Glutamatergic neuron (in vitro differentiated cells): Measurements from ENCODE around the gene AGAP1. TPM values are rescaled to one million over a fixed set of nuclear protein-coding genes. Genes with fewer than 3 reads are reported as not detected.

Experiments
- DNase-seq: peaks from one replicate; pipeline ENCODE4 v3.0.0; 2022
- H3K27ac Mint-ChIP-seq: one replicate; pipeline ENCODE4 v1.8.0; 2020; ENCODE audit warnings: mild to moderate bottlenecking, mixed read lengths, inconsistent platforms; ENCODE audit not compliant: unreplicated experiment
- H3K27me3 Mint-ChIP-seq: one replicate; pipeline ENCODE4 v1.8.0; 2020; ENCODE audit warnings: mild to moderate bottlenecking, moderate library complexity, mixed read lengths, inconsistent platforms; ENCODE audit not compliant: unreplicated experiment
- H3K36me3 Mint-ChIP-seq: one replicate; pipeline ENCODE4 v1.8.0; 2020; ENCODE audit warnings: mild to moderate bottlenecking, mixed read lengths, inconsistent platforms; ENCODE audit not compliant: unreplicated experiment
- H3K4me1 Mint-ChIP-seq: one replicate; pipeline ENCODE4 v1.8.0; 2020; ENCODE audit warnings: mild to moderate bottlenecking, low read depth, mixed read lengths, inconsistent platforms; ENCODE audit not compliant: unreplicated experiment
- H3K4me3 Mint-ChIP-seq: one replicate; pipeline ENCODE4 v1.8.0; 2020; ENCODE audit warnings: mild to moderate bottlenecking, mixed read lengths, inconsistent platforms; ENCODE audit not compliant: unreplicated experiment
- H3K9me3 Mint-ChIP-seq: one replicate; pipeline ENCODE4 v1.8.0; 2020; ENCODE audit warnings: mild to moderate bottlenecking, moderate library complexity, mixed read lengths, inconsistent platforms; ENCODE audit not compliant: unreplicated experiment
- total RNA-seq: library from RNA; stranded (reverse); fragmentation: NEBNext Ultra II Directional; extraction: Animal tissue kit (Norgen Biotek cat#: 25700); gene quantifications from one replicate; pipeline ENCODE4 v1.2.1, GENCODE V29; 2021; ENCODE audit not compliant: unreplicated experiment
- TF ChIP-seq, protein P1 (sequence below): fragments of 200-600 bp; sonication (generic); IDR thresholded peaks from one replicate; pipeline ENCODE4 v1.5.0; 2021; ENCODE audit not compliant: partially characterized antibody, unreplicated experiment

Gene AGAP1
- total RNA-seq, 1 donor from 2014 or later = 153 TPM

DNA sequence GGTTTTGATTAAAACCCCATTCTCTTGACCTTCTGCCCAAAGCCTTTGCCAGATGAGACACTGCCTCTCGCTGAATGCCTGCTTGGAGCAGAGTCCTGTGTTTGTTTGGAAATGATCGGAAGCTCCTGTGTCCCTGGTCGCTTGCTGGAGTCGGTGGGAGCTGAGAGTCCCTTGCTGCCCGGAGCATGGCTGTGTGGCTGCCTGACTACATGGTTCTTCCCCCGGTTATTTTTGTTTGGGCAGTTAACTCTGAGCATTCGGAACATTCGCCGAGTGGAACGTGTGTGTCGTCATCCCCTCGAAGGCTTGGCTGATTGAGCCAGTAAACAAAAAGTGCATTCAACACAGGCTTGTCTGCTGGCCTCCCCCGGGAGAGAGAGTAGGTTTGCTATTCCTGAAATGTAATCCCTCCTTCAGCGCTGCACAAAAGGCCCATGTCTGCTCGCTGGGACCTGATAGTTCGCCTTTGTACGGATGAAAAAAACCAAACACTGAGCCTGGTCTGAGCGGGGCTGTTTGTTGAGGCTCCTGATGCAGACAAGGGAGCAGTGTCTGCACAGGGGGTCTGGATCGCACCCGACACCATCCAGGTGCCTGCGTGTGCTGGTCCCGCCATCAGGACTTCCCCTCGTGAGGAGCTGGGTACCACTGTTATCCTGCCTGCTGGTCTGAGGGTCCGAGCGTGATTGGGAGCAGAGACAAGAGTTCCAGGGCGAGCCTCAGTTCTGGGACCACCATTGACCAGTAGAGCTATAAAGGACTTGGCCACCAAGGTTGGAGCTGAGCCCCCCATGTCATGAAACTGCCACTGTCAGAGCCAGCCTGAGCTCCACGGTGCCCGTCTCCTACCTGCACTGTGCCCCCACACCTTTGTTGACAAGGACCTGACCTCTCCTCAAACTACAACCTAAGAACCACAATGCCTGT, 83.8 kb downstream of the AGAP1 start:
- Mint-ChIP-seq H3K27me3 (peaks cover 9% of the 10 kb centered on the region), H3K4me3 (peak overlapping the region; percentile 80), H3K9me3 (peaks cover 11% of the 10 kb centered on the region), H3K27ac (peak overlapping the region; percentile 79), H3K36me3 (no peaks in the 10 kb centered on the region), H3K4me1 (peaks cover 51% of the 10 kb centered on the region)
- TF ChIP-seq, protein P1, sequence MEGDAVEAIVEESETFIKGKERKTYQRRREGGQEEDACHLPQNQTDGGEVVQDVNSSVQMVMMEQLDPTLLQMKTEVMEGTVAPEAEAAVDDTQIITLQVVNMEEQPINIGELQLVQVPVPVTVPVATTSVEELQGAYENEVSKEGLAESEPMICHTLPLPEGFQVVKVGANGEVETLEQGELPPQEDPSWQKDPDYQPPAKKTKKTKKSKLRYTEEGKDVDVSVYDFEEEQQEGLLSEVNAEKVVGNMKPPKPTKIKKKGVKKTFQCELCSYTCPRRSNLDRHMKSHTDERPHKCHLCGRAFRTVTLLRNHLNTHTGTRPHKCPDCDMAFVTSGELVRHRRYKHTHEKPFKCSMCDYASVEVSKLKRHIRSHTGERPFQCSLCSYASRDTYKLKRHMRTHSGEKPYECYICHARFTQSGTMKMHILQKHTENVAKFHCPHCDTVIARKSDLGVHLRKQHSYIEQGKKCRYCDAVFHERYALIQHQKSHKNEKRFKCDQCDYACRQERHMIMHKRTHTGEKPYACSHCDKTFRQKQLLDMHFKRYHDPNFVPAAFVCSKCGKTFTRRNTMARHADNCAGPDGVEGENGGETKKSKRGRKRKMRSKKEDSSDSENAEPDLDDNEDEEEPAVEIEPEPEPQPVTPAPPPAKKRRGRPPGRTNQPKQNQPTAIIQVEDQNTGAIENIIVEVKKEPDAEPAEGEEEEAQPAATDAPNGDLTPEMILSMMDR = no peak
- no peak for DNase-seq

DNA sequence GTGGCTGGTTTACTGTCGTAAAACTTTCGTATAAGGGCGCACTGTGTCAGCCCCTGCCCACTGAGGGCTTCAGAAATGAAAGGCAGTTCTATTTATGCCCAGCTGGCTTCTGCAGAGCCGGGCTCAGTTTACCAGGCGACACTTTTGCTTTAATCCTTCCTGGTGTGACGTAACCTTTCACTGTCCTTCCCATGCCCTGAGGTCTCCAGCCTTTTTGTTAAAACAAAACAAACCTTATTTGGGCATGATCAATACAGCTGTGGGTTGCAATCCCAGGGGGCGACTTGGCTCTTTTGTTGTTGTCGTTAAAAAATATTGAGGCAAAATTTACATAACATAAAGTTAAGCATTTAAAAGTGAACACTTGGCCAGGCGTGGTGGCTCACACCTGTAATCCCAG, 85.3 kb downstream of the AGAP1 start:
- Mint-ChIP-seq H3K4me1 (peaks cover 39% of the 10 kb centered on the region), H3K9me3 (peaks cover 9% of the 10 kb centered on the region), H3K36me3 (no peaks in the 10 kb centered on the region), H3K27me3 (peaks cover 11% of the 10 kb centered on the region), H3K27ac (peak overlapping the region; percentile 48), H3K4me3 (no peak overlapping the region)
- DNase-seq = no peak
- TF ChIP-seq, protein P1 = no peak

GRCh38 chr2:235580426-235581157, 86.7 kb downstream of the AGAP1 start:
- no peak for DNase-seq
- Mint-ChIP-seq H3K27ac (no peak overlapping the region), H3K36me3 (no peaks in the 10 kb centered on the region), H3K4me1 (peaks cover 38% of the 10 kb centered on the region), H3K9me3 (peaks cover 9% of the 10 kb centered on the region), H3K27me3 (peaks cover 11% of the 10 kb centered on the region), H3K4me3 (no peak overlapping the region)
- TF ChIP-seq, protein P1 = no peak

DNA sequence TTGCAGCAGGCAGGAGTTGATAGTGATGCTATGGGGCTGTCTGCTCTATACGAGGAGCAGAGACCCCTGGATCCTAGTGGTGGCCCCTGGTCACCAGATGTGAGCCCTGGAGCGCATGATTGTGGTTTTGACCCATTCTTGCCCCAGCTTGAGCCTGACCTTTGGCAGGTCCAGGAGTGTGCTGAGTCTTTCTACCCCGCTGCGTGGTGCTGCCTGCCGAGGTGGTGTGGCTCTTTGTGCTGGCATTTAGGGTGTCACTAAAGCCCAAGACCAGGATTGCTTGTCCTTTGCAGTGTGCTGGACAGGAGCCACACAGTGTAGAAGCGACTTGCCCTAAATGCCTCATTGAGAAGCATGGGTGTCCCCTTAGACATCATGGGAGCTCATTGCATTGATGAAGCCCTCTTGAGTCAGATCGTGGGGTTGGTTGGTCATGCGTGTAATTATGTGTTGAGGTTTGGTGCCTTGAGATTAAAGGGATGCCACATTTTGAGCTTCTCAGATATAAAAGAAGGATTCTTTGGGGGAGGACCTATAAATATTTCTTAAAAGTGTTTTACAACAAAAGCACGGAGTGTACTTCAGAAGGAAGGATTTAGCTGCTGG, 88.3 kb downstream of the AGAP1 start:
- H3K27ac Mint-ChIP-seq = no peak overlapping the region
- no peaks in the 10 kb centered on the region for H3K36me3 Mint-ChIP-seq
- H3K27me3 Mint-ChIP-seq = peaks cover 12% of the 10 kb centered on the region
- H3K4me3 Mint-ChIP-seq = no peak overlapping the region
- H3K4me1 Mint-ChIP-seq = peaks cover 47% of the 10 kb centered on the region
- no peak for DNase-seq
- TF ChIP-seq, protein P1 = no peak
- peaks cover 7% of the 10 kb centered on the region for H3K9me3 Mint-ChIP-seq
